ENCODE measurements around the gene AHCYL2. TPM values are rescaled to one million over a fixed set of nuclear protein-coding genes. Genes with fewer than 3 reads are reported as not detected.
A peak's percentile ranks its signal among the peaks of the same experiment; 100 is the strongest.
"Not testable (repeated sequence)": the region's sequence is repeated elsewhere in the genome, so short reads cannot be mapped to it uniquely, and the experiment has no call there.

The AHCYL2 gene
- total RNA-seq, 1 donor, result 9.2 TPM

DNA sequence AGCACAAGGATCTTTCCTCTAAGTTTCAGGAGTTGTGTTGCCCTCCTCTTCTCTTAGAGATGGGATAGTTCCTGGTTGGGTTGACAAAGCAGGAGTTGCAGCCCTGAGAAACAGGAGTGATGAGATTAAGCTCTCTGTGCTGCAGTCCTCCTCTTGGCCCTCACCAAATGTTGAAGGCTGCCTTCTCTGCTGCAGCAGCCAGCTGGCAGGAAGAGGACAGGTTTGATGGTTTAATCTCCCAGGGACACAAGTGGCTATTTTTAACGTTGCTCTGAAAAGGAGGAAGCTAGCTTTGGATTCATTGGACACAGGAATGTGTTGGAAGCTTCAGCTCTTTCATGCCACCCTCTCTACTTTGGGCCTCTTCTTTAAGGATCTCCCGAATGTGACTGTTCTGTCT, 218.8 kb downstream of the AHCYL2 start:
- DNase-seq (ENCODE audit: low read depth in 2 of 3, low spot score in 2 of 3), result no peak

DNA sequence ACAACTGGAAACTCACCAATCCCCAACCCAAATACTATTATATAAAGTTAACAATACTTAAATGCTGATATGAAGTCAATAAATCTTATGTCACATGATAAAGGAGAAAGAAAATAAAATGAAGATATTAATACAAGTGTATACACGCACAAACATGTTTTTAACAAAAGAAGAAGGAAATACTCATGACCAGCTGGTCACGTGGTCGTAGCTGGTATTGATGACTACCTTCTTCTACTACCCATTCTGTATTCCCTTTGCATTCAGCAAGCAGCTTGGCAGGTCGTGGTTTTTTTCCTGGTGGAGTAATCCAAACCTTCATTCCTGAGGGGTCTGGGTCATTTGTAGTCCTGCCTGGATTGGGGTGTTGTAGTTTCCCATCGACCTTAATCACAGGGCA, 219.9 kb downstream of the AHCYL2 start:
- not testable (repeated sequence) for DNase-seq (ENCODE audit: low read depth in 2 of 3, low spot score in 2 of 3)

DNA sequence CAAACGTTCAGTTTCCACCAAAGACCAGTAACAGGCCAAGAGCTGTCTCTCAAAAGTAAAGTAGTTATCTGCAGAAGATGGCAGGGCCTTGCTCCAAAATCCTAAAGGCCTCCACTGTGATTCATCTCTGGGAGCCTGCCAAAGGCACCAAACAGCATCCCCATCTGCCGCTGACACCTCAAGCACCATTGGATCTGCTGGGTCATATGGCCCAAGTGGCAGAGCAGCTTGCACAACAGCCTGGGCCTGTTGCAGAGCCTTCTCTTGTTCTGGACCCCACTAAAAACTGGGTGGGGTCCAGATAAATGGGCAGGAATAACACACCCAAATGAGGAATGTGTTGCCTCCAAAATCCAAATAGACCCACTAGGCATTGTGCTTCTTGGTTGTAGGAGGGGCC, 222.1 kb downstream of the AHCYL2 start:
- not testable (repeated sequence) for DNase-seq (ENCODE audit: low read depth in 2 of 3, low spot score in 2 of 3)

DNA sequence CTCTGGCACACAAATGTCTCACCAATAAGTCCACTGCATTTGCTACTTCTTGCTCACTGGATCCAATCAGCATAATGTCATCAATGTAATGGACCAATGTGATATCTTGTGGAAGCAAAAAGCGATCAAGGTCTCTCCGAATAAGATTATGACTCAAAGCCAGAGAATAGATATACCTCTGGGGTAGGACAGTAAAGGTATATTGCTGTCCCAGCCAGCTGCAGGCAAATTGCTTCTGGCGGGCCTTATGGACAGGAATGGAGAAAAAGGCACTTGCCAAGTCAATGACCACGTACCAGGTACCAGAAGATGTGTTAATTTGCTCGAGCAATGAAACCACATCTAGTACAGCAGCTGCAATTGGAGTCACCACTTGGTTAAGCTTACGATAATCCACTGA, 222.6 kb downstream of the AHCYL2 start:
- DNase-seq (ENCODE audit: low read depth in 2 of 3, low spot score in 2 of 3), result not testable (repeated sequence)

DNA sequence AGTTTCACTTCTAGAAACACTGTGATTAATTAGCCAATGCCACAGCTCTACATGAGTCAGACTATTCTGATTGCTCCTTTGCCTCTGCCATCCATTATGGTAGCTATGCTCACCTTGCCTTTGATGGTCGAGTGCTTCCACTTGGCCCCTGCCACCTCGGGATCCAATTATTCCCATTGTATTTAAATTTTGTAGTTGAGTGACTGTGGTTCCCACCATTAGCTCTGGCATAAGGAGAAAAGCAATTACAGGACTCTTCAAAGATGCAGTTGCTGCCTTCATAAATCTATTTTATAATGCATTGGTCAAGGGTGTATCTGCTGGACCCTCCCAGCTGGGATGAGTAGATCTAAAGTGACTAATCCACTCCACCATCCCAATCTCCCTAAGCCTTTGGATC, 223.8 kb downstream of the AHCYL2 start:
- not testable (repeated sequence) for DNase-seq (ENCODE audit: low read depth in 2 of 3, low spot score in 2 of 3)

DNA sequence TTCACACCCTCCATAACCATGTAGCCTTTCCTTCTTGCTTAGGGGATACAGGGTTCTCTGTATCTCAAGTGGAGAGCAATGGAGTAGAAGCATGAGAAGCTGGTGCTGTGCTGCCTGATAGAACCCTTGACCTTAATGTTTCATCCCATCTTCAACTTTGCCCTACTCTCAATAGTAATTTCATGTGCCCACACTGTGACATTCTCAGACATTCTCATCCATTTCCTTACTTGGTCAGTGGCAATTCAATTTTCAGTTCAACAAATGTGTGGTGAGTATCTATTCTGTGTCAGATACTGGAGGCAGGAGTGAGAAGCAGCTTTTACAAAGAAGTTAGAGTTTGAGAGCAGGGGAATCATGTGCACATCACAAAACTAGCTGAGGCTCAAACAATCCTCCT, 225.5 kb downstream of the AHCYL2 start:
- DNase-seq (ENCODE audit: low read depth in 2 of 3, low spot score in 2 of 3), result no peak

DNA sequence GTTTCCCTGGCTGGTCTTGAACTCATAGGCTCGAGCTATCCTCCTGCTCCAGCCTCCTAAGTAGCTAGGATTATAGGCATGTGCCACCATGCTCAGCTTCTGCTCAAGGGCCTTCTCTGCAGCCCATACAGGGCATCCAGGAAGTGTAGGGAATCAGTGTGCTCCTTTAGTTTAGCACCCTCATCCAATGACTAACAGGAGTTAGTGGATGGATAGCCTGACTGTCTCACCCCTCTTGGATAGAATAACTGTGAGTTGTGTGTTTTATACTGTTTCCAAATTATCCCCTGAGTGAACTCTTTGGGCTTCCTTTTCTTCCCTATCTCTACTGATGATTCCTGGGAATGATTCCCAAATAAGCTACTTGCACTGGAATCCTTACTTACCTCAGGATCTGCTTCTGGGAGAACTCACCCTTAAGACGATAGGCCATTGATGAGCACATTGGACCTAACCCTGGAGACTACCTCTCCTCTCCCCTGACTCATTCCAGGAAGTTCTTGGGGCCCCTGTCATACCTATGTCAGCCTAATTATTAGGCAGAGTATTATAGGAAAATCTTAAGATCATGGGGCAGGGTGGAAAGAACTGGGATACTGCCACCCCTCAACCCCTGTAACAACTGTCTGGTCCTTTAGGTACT, 227.9 kb downstream of the AHCYL2 start:
- DNase-seq (ENCODE audit: low read depth in 2 of 3, low spot score in 2 of 3), result no peak

DNA sequence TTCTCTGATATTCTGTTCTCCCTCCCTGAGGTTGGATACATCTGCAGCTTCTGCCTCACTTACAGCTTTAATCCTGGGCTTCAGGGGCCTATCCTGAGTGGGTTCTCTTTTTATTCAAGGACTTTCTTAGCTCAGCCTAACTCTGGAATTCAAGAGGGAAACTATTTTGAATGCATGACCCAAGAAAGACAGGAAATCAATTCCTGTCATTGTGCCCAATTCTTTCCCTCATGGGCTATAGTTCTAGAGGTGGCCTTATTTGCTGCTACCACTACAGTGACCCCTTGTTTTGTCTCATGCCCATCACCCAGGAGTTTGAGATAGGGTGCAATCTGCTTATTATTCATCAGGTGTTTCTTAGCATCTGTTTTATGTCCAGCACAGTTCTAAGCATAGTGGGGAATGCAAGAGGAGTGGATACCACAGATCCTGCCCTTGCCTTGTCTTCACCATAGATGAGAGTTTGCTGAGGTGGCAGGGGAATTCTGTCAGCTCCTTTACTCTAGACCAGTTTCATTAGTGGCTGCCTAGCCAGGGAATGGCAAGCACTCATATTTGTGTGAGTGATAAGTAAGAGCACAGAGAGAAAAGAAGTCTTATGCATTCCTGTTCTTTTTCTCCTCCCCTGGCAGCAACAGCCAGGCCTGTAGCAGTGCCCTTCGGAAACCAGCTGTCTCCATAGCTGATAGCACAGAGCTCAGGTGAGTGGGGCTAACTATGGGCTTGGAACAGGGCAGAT, 228.8 kb downstream of the AHCYL2 start:
- no peak for DNase-seq (ENCODE audit: low read depth in 2 of 3, low spot score in 2 of 3)

DNA sequence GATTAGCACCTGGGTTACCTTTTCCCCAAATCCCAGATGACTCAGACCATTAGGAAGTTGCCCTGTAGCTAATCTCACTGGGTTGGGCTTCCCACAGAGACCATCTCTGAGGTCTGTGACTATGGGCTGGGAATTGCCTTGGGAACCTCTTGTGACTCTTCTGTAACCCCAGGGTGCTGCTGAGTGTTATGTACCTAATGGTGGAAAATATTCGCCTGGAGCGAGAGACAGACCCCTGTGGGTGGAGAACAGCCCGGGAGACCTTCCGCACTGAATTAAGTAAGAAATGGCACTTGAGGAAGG, 229.4 kb downstream of the AHCYL2 start:
- DNase-seq (ENCODE audit: low read depth in 2 of 3, low spot score in 2 of 3), result no peak

DNA sequence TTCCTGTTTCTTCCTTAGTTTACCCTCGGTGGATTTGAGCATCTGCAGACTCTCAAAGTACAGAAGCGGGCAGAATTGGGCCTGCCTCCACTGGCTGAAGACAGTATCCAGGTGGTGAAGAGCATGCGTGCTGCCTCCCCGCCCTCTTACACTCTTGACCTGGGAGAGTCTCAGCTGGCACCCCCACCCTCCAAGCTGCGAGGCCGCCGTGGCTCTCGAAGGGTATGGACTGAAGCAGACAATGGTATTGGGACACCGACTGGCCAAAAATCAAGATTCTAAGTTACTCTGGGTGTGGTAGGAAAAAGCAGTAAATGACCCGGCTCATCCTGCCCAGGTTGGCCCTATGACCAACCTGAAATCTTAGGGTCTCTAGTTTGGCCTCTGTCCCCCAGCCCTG, 231.6 kb downstream of the AHCYL2 start:
- DNase-seq (ENCODE audit: low read depth in 2 of 3, low spot score in 2 of 3), result no peak

DNA sequence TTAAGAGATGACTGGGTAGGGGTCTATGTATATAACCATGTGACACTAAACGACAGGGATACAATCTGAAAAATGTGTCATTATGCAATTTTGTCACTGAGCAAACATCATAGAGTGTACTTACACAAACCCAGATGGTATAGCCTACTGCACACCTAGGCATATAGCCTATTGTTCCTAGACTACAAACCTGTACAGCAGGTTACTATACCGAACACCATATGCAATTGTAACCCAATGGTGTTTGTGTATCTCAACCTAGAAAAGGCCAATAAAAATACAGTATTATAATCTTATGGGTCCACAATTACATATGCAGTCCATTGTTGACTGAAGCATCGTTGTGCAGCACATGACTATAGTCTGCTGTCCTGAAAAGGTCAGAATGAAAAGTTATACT, 232.3 kb downstream of the AHCYL2 start:
- DNase-seq (ENCODE audit: low read depth in 2 of 3, low spot score in 2 of 3), result no peak

DNA sequence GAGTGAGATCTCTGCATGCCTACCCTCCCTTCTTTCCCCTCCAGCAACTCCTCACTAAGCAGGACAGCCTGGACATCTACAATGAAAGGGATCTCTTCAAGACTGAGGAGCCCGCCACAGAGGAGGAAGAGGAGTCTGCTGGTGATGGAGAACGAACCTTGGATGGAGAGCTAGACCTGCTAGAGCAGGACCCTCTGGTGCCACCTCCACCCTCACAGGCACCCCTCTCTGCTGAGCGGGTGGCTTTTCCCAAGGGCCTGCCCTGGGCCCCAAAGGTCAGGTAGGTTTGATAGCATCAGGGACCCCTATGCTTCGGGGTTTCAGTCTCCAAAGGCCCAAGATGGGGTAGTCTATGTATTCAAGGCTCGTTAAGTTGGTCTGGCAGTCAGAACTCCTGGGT, 233.3 kb downstream of the AHCYL2 start:
- DNase-seq (ENCODE audit: low read depth in 2 of 3, low spot score in 2 of 3), result no peak

DNA sequence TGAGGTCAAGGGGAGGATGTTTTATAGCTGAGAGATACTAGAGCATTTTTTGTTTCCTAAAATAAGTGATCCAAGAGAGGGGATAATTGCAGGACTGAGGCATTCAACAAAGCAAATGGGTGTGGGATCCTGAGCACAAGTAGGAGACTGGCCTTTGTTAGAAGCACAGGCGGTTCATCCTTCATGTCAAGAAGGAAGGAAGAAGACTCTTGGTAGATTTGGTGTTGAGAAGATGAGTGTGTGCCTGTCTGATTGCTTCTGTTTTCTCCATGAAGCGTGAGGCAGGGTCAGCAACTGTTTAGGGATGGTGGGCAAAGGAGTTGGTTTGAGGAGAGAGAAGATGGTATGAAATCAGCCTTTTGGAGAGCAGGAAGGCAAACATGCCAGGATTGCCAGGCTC, 237.0 kb downstream of the AHCYL2 start:
- DNase-seq (ENCODE audit: low read depth in 2 of 3, low spot score in 2 of 3), result no peak

DNA sequence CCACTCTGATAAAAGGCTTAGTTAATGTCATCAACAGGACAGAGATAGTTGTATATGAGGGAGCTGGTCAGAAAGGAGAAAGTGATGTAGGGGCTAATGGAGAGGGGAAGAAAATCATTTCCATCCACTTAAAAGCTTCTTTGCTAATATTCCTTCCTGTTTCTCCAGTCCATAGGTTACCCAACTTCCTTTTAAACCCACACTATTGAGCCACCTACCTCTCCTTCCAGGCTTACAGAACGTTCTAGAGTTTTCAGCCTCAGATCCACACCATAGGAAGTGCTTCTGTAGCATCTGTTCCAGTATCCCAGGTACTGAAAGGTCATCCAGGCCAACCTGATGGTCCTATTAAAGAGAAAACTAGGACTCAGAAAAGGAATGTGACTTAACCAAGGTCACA, 237.6 kb downstream of the AHCYL2 start:
- no peak for DNase-seq (ENCODE audit: low read depth in 2 of 3, low spot score in 2 of 3)

DNA sequence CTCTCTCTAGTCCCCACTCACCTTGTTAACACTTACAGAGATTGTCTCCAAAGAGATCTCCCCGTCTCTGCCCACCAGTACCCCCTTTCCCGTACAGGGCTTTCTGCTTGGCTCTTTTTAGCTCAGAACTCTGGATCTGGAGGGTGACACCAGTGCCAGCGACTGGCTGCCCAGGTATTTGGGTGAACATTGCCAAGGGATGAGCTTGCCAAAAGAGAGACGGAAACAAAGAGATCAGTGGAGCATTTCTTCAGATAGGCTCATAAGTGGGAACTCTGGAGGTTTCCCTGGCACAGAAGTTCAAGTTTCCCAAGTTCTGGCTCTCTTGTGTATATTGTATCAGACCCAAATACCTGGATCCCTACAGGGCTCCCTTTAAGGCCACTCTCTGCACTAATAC, 239.4 kb downstream of the AHCYL2 start:
- no peak for DNase-seq (ENCODE audit: low read depth in 2 of 3, low spot score in 2 of 3)

DNA sequence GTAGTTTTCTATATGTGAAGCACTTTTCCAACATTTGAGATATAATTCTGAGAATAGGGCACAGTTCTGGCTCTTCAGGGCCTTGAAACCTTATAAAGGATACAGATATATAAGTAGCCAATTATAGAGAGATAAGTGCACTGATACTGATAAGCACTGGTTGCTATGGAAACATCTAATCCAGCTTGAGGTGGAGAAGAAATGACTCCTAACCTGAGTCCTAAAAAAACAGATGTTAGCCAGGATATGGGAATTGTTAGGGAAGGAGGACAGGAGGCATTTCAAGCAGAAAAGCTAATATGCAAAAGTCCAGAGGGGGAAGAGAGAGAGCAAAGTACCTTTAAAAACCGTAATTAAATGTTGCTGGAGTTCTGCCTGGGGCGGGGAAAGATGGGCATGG, 240.2 kb downstream of the AHCYL2 start:
- no peak for DNase-seq (ENCODE audit: low read depth in 2 of 3, low spot score in 2 of 3)

DNA sequence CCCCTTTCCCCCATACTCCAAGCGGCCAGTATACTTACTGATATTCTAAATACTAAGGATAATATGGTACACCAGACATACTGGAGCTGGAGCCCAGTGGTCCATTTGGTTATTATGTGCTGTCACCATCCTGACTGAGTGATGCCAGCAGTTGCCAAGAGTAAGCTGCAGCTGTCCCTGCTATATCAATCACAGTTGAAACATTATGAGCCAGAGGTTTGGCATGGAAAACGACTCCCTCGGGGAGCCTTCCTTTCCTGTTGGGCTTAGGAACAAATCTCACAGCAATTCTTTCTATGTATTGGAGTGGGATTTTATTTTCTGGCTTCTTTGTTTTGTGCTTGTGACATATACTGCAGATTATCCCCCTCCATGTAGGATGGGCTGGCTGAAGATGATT, 242.0 kb downstream of the AHCYL2 start:
- no peak for DNase-seq (ENCODE audit: low read depth in 2 of 3, low spot score in 2 of 3)

DNA sequence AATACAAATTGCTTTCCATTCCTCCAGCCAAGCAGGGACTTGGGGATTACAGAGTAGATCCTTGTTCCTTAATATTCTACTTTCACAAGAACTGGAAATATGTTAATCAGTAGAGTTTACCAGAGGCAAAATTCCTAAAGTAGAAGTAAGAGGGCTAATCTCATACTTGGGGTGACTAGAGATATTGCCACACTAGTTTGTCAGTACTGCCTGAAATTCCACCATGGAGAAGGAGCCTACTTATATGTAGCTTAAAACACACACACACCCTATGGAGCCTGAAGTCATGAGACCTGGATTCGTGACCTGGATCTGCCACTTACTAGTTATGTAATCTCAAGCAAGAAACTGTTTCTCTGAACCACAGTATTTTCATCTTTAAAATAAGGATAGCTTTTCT, 243.3 kb downstream of the AHCYL2 start:
- no peak for DNase-seq (ENCODE audit: low read depth in 2 of 3, low spot score in 2 of 3)

DNA sequence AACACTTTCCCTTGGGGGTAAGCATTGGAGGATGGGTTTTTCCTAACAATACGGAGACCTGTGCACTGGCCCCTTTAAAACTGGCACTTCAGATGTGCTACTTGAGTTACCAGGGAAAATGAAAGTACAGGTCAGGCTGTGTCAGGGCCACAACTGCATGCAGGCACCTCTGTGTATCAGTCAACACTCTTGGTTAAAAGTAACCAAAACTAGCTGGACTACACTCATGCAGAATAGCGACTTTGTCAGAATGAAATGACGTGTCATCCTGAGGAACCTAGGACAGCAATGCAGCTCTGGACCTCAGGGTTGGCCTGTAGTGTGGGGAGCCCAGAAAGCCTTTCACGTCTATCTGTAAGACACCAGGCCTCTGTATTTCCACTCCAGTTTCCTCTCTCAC, 243.7 kb downstream of the AHCYL2 start:
- peak in 1 of 3 donors; percentile 37 for DNase-seq (ENCODE audit: low read depth in 2 of 3, low spot score in 2 of 3)

DNA sequence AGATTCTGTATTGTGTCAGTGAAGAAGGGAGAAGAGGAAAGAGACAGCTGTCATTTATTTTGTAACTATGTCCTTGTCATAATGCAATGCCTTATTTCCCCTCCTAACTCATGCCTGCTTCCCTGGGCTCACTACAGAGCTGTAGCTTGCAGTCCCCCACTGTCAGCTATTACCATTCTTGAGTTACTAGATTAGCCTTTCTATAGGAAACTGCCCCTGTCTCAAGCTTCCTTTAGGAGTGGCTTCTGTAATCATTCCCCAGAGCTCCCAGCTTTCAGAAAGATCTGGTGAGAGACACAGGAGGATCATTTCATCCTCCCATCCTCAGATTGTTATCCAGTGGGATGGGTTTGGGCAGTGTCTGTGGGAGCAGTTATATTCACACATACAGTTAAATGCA, 245.1 kb downstream of the AHCYL2 start:
- DNase-seq (ENCODE audit: low read depth in 2 of 3, low spot score in 2 of 3), result no peak

DNA sequence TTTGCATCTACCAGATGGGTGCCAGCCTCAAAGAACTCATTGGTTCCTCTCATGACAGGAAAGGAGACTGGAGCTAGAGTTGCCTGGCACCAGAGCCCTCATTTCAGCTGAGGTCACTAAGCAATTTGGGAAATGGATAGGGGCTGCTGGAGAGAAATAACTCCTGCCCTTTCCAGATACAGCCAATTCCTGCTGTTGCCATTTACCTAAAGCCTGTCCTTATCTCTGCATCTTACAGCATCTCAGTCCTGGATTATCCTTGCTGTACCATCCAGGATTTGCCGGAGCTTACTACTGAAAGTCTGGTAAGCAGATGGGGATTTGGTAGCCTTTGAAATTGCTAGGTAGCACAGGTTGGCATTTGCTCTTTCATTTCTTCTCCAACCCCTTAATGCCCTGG, 245.6 kb downstream of the AHCYL2 start:
- DNase-seq (ENCODE audit: low read depth in 2 of 3, low spot score in 2 of 3), result no peak

DNA sequence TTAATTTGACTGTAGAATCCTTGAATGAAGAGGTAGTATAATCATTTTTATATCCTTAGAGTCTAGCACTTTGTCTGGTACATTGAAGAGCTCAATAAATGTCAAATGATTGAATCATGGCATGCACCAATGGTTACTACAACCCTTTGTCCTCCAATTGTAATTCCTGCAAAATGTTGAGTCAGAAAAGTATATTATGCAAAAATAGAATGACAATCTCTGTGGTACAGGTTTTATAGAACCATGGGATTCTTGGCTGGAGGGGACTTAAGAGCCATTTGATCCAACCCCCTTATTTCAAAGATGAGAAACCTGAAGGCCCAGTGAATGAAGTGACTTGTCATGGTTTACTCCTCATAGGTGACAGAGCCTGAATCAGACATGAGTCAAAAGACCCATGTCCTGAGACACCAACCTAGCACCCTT, 246.6 kb downstream of the AHCYL2 start:
- no peak for DNase-seq (ENCODE audit: low read depth in 2 of 3, low spot score in 2 of 3)

DNA sequence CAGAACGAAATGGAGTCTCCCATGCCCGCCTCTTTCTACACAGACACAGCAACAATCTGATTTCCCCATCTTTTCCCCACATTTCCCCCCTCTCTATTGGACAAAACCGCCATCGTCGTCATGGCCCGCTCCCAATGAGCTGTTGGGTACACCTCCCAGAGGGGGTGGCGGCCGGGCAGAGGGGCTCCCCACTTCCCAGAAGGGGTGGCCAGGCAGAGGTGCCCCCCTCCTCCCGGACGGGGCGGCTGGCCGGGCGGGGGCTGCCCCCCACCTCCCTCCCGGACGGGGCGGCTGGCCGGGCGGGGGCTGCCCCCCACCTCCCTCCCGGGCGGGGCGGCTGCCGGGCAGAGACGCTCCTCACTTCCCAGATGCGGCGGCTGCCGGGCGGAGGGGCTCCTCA, 251.1 kb downstream of the AHCYL2 start:
- DNase-seq (ENCODE audit: low read depth in 2 of 3, low spot score in 2 of 3), result not testable (repeated sequence)

All from hematopoietic multipotent progenitor cell (in vitro differentiated cells).